SK-N-SH (cell line): ENCODE measurements around the gene AK5. TPM values are rescaled to one million over a fixed set of nuclear protein-coding genes. Genes with fewer than 3 reads are reported as not detected.

Source experiments
- CTCF ChIA-PET: fragments of 300-600, 350-600 bp; formaldehyde crosslinking; extraction: SDS; loops from one replicate; lab custom pipeline; 2021; lab: Yijun Ruan, JAX
- POLR2A ChIA-PET: fragments of 350-600 bp; sonication (Branson Sonifier 250); formaldehyde crosslinking; extraction: SDS; loops from one replicate; lab custom pipeline; 2020; ENCODE audit warnings: antibody characterized with exemption, inconsistent platforms; lab: Yijun Ruan, JAX
- DNase-seq: peaks from one replicate; pipeline ENCODE4 v3.0.0; 2012
- H2AFZ ChIP-seq: fragments of 200-600 bp; sonication (generic); 2 replicates; pipeline ENCODE4 v1.8.1; 2016; ENCODE audit warnings: antibody characterized with exemption, mild to moderate bottlenecking, low read depth
- H3F3A ChIP-seq: fragments of 200-600 bp; sonication (generic); replicated peaks from 2 replicates; pipeline ENCODE3; 2016; ENCODE audit warnings: antibody characterized with exemption, mild to moderate bottlenecking; ENCODE audit not compliant: insufficient read depth
- H3K27ac ChIP-seq, 2 experiments: fragments of 200-500 bp in 1 of 2; fragments of 200-600 bp in 1 of 2; sonication (Bioruptor generic) in 1 of 2; sonication (generic), shearing (Covaris generic) in 1 of 2; 2 replicates each; pipeline versions ENCODE4 v1.5.1 to v1.6.1; 2014 to 2016; ENCODE audit warnings: low read depth in 2 of 2, inconsistent platforms in 1 of 2, low read length in 1 of 2, mild to moderate bottlenecking in 1 of 2, mixed read lengths in 1 of 2
- H3K27me3 ChIP-seq: fragments of 200-600 bp; sonication (generic), shearing (Covaris generic); 2 replicates; pipeline ENCODE4 v1.6.1; 2016; ENCODE audit warnings: mixed run types; ENCODE audit not compliant: insufficient read depth
- H3K36me3 ChIP-seq, 2 experiments: fragments of 200-500 bp in 1 of 2; fragments of 200-600 bp in 1 of 2; sonication (Bioruptor generic) in 1 of 2; sonication (generic) in 1 of 2; replicated peaks in 1 of 2; 2 replicates each; pipeline versions ENCODE3 to v1.5.1; 2014 to 2016; ENCODE audit warnings: low read length in 1 of 2, mild to moderate bottlenecking in 1 of 2; ENCODE audit not compliant: insufficient read depth in 2 of 2, control insufficient read depth in 1 of 2
- H3K4me1 ChIP-seq, 2 experiments: fragments of 200-500 bp in 1 of 2; fragments of 200-600 bp in 1 of 2; sonication (Bioruptor generic) in 1 of 2; sonication (generic), shearing (Covaris generic) in 1 of 2; 2 replicates each; pipeline versions ENCODE4 v1.5.1 to v1.6.1; 2014 to 2016; ENCODE audit warnings: low read depth in 1 of 2, low read length in 1 of 2, mixed run types in 1 of 2; ENCODE audit not compliant: insufficient read depth in 2 of 2, control insufficient read depth in 1 of 2
- H3K4me2 ChIP-seq: fragments of 200-600 bp; sonication (generic), shearing (Covaris generic); 2 replicates; pipeline ENCODE4 v1.6.1; 2017; ENCODE audit warnings: mixed run types
- H3K4me3 ChIP-seq, 2 experiments: fragments of 200-500 bp in 1 of 2; fragments of 200-600 bp in 1 of 2; sonication (Bioruptor generic) in 1 of 2; sonication (generic), shearing (Covaris generic) in 1 of 2; 2 replicates each; pipeline versions ENCODE4 v1.5.1 to v1.8.1; 2014 to 2016; ENCODE audit warnings: low read depth in 2 of 2, inconsistent platforms in 1 of 2, low read length in 1 of 2, mild to moderate bottlenecking in 1 of 2, mixed read lengths in 1 of 2, moderate library complexity in 1 of 2
- H3K79me2 ChIP-seq: fragments of 200-600 bp; sonication (generic); 2 replicates; pipeline ENCODE4 v1.8.1; 2017; ENCODE audit warnings: mild to moderate bottlenecking; ENCODE audit not compliant: insufficient read depth
- H3K9ac ChIP-seq: fragments of 200-600 bp; sonication (generic); 2 replicates; pipeline ENCODE4 v1.6.1; 2017; ENCODE audit warnings: mixed run types
- H3K9me2 ChIP-seq: fragments of 200-600 bp; sonication (generic); 2 replicates; pipeline ENCODE4 v1.6.1; 2017; ENCODE audit warnings: mixed run types
- H3K9me3 ChIP-seq: fragments of 200-600 bp; sonication (generic); 2 replicates; pipeline ENCODE4 v1.6.1; 2017; ENCODE audit warnings: mixed run types, mild to moderate bottlenecking, moderate library complexity
- H4K20me1 ChIP-seq: fragments of 200-600 bp; sonication (generic); 2 replicates; pipeline ENCODE4 v1.6.1; 2017; ENCODE audit warnings: mild to moderate bottlenecking, mixed run types; ENCODE audit not compliant: insufficient read depth
- CTCF ChIP-seq: fragments of 200-600 bp; sonication (generic); IDR thresholded peaks from 2 replicates; pipeline ENCODE4 v1.6.1; 2017; ENCODE audit warnings: antibody characterized with exemption, mild to moderate bottlenecking, moderate library complexity
- EZH2phosphoT487 ChIP-seq: fragments of 200-600 bp; sonication (generic); IDR thresholded peaks from 2 replicates; pipeline ENCODE4 v1.6.1; 2017; ENCODE audit warnings: low read depth, mixed run types, mild to moderate bottlenecking, antibody characterized with exemption, moderate library complexity, borderline replicate concordance
- FOSL2 ChIP-seq: IDR thresholded peaks from 2 replicates; pipeline ENCODE4 v1.4.0; 2012; ENCODE audit warnings: low read depth, mild to moderate bottlenecking, moderate library complexity, borderline replicate concordance
- FOXJ3 ChIP-seq: sonication (generic); formaldehyde crosslinking; IDR thresholded peaks from 2 replicates; pipeline ENCODE4 v1.5.1; 2020; ENCODE audit warnings: mild to moderate bottlenecking, missing genetic modification reagents
- FOXM1 ChIP-seq: IDR thresholded peaks from 2 replicates; pipeline ENCODE4 v1.4.0; 2012; ENCODE audit warnings: low read depth, mild to moderate bottlenecking
- GABPA ChIP-seq: IDR thresholded peaks from 2 replicates; pipeline ENCODE4 v1.4.0; 2012; ENCODE audit warnings: low read depth, mild to moderate bottlenecking
- GATA2 ChIP-seq: sonication (generic); formaldehyde crosslinking; IDR thresholded peaks from 2 replicates; pipeline ENCODE4 v1.5.0; 2020; ENCODE audit warnings: mild to moderate bottlenecking, missing genetic modification reagents
- NRF1 ChIP-seq: IDR thresholded peaks from 2 replicates; pipeline ENCODE4 v1.6.1; 2012; ENCODE audit warnings: low read depth, mild to moderate bottlenecking, low read length
- RFX5 ChIP-seq: IDR thresholded peaks from 2 replicates; pipeline ENCODE4 v1.6.1; 2012; ENCODE audit warnings: mild to moderate bottlenecking, improper control_type of control experiment, low read length
- RXRA ChIP-seq: IDR thresholded peaks from 2 replicates; pipeline ENCODE4 v1.4.0; 2012; ENCODE audit warnings: low read depth, mild to moderate bottlenecking, borderline replicate concordance
- SMC3 ChIP-seq: IDR thresholded peaks from 2 replicates; pipeline ENCODE4 v1.6.1; 2012; ENCODE audit warnings: low read depth, low read length, improper control_type of control experiment
- TEAD4 ChIP-seq: IDR thresholded peaks from 2 replicates; pipeline ENCODE4 v1.4.0; 2012; ENCODE audit warnings: mild to moderate bottlenecking, borderline replicate concordance; ENCODE audit not compliant: insufficient read depth
- WGBS: methylation state at CpG from one replicate; pipeline ENCODE4 v1.1.6; 2017; ENCODE audit warnings: low lambda C conversion rate; 5-methylcytosine and 5-hydroxymethylcytosine counted together
- polyA plus RNA-seq, 3 experiments: library from polyadenylated mRNA; depleted of rRNA; stranded (reverse); fragments of >200 nt; gene quantifications; 2 replicates each; pipeline ENCODE4 v1.2.3, GENCODE V29; 2012
- TF ChIP-seq, protein P1 (sequence below): fragments of 150-350 bp; IDR thresholded peaks from 2 replicates; pipeline ENCODE4 v1.6.1; 2016; ENCODE audit warnings: mild to moderate bottlenecking, low read depth, low read length
- TF ChIP-seq, protein P2 (sequence below): IDR thresholded peaks from 2 replicates; pipeline ENCODE4; 2012
- TF ChIP-seq, protein P3 (sequence below): IDR thresholded peaks from 2 replicates; pipeline ENCODE4 v1.4.0; 2012; ENCODE audit warnings: low read depth, borderline replicate concordance

AK5 gene
- polyA plus RNA-seq, 1 of the 3 experiments (the other 2 are of a cell fraction) = 22.9 TPM

- TF ChIP-seq, protein P1, sequence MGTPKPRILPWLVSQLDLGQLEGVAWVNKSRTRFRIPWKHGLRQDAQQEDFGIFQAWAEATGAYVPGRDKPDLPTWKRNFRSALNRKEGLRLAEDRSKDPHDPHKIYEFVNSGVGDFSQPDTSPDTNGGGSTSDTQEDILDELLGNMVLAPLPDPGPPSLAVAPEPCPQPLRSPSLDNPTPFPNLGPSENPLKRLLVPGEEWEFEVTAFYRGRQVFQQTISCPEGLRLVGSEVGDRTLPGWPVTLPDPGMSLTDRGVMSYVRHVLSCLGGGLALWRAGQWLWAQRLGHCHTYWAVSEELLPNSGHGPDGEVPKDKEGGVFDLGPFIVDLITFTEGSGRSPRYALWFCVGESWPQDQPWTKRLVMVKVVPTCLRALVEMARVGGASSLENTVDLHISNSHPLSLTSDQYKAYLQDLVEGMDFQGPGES = no peak
- TF ChIP-seq NRF1 (no peak), EZH2phosphoT487 (no peak), GATA2 (CRISPR knock-in tag) (no peak), FOSL2 (no peak), FOXJ3 (no peak), TEAD4 (no peak)
- TF ChIP-seq, protein P2, sequence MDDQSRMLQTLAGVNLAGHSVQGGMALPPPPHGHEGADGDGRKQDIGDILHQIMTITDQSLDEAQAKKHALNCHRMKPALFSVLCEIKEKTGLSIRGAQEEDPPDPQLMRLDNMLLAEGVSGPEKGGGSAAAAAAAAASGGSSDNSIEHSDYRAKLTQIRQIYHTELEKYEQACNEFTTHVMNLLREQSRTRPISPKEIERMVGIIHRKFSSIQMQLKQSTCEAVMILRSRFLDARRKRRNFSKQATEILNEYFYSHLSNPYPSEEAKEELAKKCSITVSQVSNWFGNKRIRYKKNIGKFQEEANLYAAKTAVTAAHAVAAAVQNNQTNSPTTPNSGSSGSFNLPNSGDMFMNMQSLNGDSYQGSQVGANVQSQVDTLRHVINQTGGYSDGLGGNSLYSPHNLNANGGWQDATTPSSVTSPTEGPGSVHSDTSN = no peak
These were observed 49.0 kb upstream of the AK5 start (continued) for GRCh38 chr1:77232829-77233228.

- Histone ChIP-seq H3K27me3 (no peaks in the 10 kb centered on the region), H3K36me3 (no peaks in the 10 kb centered on the region), H2AFZ (no peak overlapping the region), H3K4me3 (no peak overlapping the region), H3K9me3 (no peaks in the 10 kb centered on the region), H3K4me2 (no peak overlapping the region), H3K79me2 (no peaks in the 10 kb centered on the region), H4K20me1 (no peaks in the 10 kb centered on the region), H3K4me1 (no peaks in the 10 kb centered on the region), H3K9me2 (no peaks in the 10 kb centered on the region), H3F3A (no peaks in the 10 kb centered on the region), H3K27ac (no peak overlapping the region), H3K9ac (no peak overlapping the region)
- TF ChIP-seq SMC3 = no peak
- TF ChIP-seq RFX5 = no peak
- TF ChIP-seq, protein P2 = no peak
- TF ChIP-seq GABPA = no peak
- CTCF ChIA-PET = no interaction called here
- WGBS = 81% methylated on average over 1 of the region's 1 CpG
- POLR2A ChIA-PET = no interaction called here
- no peak for DNase-seq
These were observed 47.7 kb upstream of the AK5 start for GRCh38 chr1:77234096-77234495.

DNA sequence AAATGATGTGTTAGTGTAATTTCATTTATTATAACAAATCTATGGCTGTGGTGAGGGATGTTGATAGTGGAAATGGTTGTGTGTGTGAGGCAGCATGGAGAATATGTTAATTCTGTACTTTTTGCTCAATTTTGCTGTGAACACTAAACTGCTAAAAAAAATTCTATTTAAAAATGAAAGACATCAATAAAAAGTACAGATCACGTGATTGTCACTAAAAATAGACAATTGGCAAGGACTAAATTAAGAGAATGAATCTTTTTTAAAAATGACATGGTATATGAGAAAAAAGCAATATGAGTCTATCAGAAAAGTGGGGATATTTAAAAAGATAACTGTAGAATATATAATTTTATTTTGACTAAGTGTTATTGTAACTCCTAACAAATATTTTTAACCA is 46.9 kb upstream of the AK5 start:
- H3K27ac ChIP-seq = no peak overlapping the region
- H3K4me1 ChIP-seq = no peaks in the 10 kb centered on the region
- CTCF ChIA-PET = no interaction called here
- H3K4me3 ChIP-seq = no peak overlapping the region
- H3K9me2 ChIP-seq = no peaks in the 10 kb centered on the region
- H4K20me1 ChIP-seq = no peaks in the 10 kb centered on the region
- H3F3A ChIP-seq = no peaks in the 10 kb centered on the region
- DNase-seq = no peak
- H2AFZ ChIP-seq = no peak overlapping the region
- no peak for TF ChIP-seq RXRA
- TF ChIP-seq, protein P3, sequence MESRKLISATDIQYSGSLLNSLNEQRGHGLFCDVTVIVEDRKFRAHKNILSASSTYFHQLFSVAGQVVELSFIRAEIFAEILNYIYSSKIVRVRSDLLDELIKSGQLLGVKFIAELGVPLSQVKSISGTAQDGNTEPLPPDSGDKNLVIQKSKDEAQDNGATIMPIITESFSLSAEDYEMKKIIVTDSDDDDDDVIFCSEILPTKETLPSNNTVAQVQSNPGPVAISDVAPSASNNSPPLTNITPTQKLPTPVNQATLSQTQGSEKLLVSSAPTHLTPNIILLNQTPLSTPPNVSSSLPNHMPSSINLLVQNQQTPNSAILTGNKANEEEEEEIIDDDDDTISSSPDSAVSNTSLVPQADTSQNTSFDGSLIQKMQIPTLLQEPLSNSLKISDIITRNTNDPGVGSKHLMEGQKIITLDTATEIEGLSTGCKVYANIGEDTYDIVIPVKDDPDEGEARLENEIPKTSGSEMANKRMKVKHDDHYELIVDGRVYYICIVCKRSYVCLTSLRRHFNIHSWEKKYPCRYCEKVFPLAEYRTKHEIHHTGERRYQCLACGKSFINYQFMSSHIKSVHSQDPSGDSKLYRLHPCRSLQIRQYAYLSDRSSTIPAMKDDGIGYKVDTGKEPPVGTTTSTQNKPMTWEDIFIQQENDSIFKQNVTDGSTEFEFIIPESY = no peak
- TF ChIP-seq RFX5 = no peak
- no peak for TF ChIP-seq CTCF
- no peak for TF ChIP-seq FOXM1
- H3K4me2 ChIP-seq = no peak overlapping the region
- WGBS = 70% methylated on average over 1 of the region's 1 CpG
- H3K9ac ChIP-seq = no peak overlapping the region
- no peaks in the 10 kb centered on the region for H3K9me3 ChIP-seq
- H3K27me3 ChIP-seq = no peaks in the 10 kb centered on the region
- POLR2A ChIA-PET = no interaction called here
- H3K36me3 ChIP-seq = no peaks in the 10 kb centered on the region
- H3K79me2 ChIP-seq = no peaks in the 10 kb centered on the region
